HCT116 (cell line): Measurements from ENCODE around the gene TMEM14A. TPM values are rescaled to one million over a fixed set of nuclear protein-coding genes. Genes with fewer than 3 reads are reported as not detected.

Experiments used
- ATAC-seq: fragments of 200-7000 bp; cut with Tn5 transposase; 2 replicates; pipeline ENCODE4 v1.9.1; 2020; ENCODE audit warnings: mild to moderate bottlenecking, moderate library complexity
- BruUV-seq: library from RNA; stranded (reverse); fragments of 400-500 nt; replicated peaks from 2 replicates; lab custom pipeline; 2021; lab: Mats Ljungman, UMichigan
- CTCF ChIA-PET: fragments of 300-600 bp; sonication (Branson Sonifier 250); formaldehyde crosslinking; loops from one replicate; lab custom pipeline; 2021; ENCODE audit warnings: antibody characterized with exemption; lab: Charles Lee
- POLR2A ChIA-PET: fragments of 300-600, 350-600 bp; sonication (Branson Sonifier 250); formaldehyde crosslinking; loops from one replicate; lab custom pipeline; 2021; ENCODE audit warnings: antibody characterized with exemption; lab: Charles Lee
- RAD21 ChIA-PET, 2 experiments: fragments of 300-600 bp; sonication (Branson Sonifier 250); formaldehyde crosslinking; loops; one replicate each; lab custom pipeline; 2023; ENCODE audit warnings: low total read pairs in 2 of 2; ENCODE audit not compliant: uncharacterized antibody in 2 of 2, unreplicated experiment in 2 of 2, low non-redundant PET in 1 of 2; lab: Charles Lee
- DNase-seq: peaks from one replicate; pipeline ENCODE4 v3.0.0-alpha.2; 2010; ENCODE audit warnings: low read depth, low spot score
- H2AFZ ChIP-seq: fragments of 200-600 bp; shearing (Covaris generic), sonication (generic); 2 replicates; pipeline ENCODE4 v1.6.1; 2017; ENCODE audit warnings: low read depth, mixed run types, mixed read lengths, antibody characterized with exemption, low read length; ENCODE audit not compliant: poor library complexity, severe bottlenecking
- H3K27ac ChIP-seq: 2 replicates; pipeline ENCODE4 v1.5.1; 2012; ENCODE audit warnings: low read depth, low read length
- H3K27me3 ChIP-seq: fragments of 200-600 bp; sonication (generic); 2 replicates; pipeline ENCODE4 v1.6.1; 2016; ENCODE audit warnings: mixed run types, low read length, mixed read lengths; ENCODE audit not compliant: insufficient read depth
- H3K36me3 ChIP-seq, 2 experiments: fragments of 200-500 bp in 1 of 2; fragments of 200-600 bp in 1 of 2; sonication (Bioruptor generic) in 1 of 2; sonication (generic) in 1 of 2; 2 replicates each; pipeline versions ENCODE4 v1.5.1 to v1.6.1; 2014 to 2016; ENCODE audit warnings: low read length in 2 of 2, inconsistent platforms in 1 of 2, mixed read lengths in 1 of 2, mixed run types in 1 of 2; ENCODE audit not compliant: insufficient read depth in 2 of 2, control insufficient read depth in 1 of 2
- H3K4me1 ChIP-seq, 2 experiments: fragments of 200-600 bp in 1 of 2; sonication (generic) in 1 of 2; 2 replicates each; pipeline versions ENCODE4 v1.5.1 to v1.6.1; 2012 to 2017; ENCODE audit warnings: low read length in 2 of 2, inconsistent platforms in 1 of 2, mild to moderate bottlenecking in 1 of 2, mixed read lengths in 1 of 2, mixed run types in 1 of 2, moderate library complexity in 1 of 2; ENCODE audit not compliant: insufficient read depth in 2 of 2, control insufficient read depth in 1 of 2
- H3K4me2 ChIP-seq: fragments of 200-600 bp; sonication (generic); 2 replicates; pipeline ENCODE4 v1.6.1; 2017; ENCODE audit warnings: mixed run types, low read length, mixed read lengths
- H3K4me3 ChIP-seq, 2 experiments: fragments of 200-600 bp in 1 of 2; sonication (generic) in 1 of 2; replicated peaks in 1 of 2; 2 replicates each; pipeline ENCODE4 v1.5.1; 2011 to 2016; ENCODE audit warnings: low read length in 2 of 2, control low read depth in 1 of 2, low read depth in 1 of 2, mild to moderate bottlenecking in 1 of 2, mixed read lengths in 1 of 2, mixed run types in 1 of 2
- H3K79me2 ChIP-seq: fragments of 200-600 bp; sonication (generic); 2 replicates; pipeline ENCODE4 v1.6.1; 2017; ENCODE audit warnings: mild to moderate bottlenecking, mixed run types, low read length, moderate library complexity, mixed read lengths; ENCODE audit not compliant: insufficient read depth
- H3K9ac ChIP-seq: fragments of 200-600 bp; sonication (generic); 2 replicates; pipeline ENCODE4 v1.6.1; 2016; ENCODE audit warnings: low read length, mixed read lengths
- H3K9me2 ChIP-seq: fragments of 200-600 bp; sonication (generic), shearing (Covaris generic); 2 replicates; pipeline ENCODE4 v1.6.1; 2017; ENCODE audit warnings: mixed run types, mild to moderate bottlenecking, moderate library complexity; ENCODE audit not compliant: insufficient read depth
- H3K9me3 ChIP-seq, 2 experiments: fragments of 200-500 bp in 1 of 2; fragments of 200-600 bp in 1 of 2; sonication (Bioruptor generic) in 1 of 2; sonication (generic) in 1 of 2; 2 replicates each; pipeline ENCODE4 v1.6.1; 2014 to 2017; ENCODE audit warnings: low read length in 2 of 2, mixed read lengths in 2 of 2, inconsistent platforms in 1 of 2, low read depth in 1 of 2, mild to moderate bottlenecking in 1 of 2, mixed run types in 1 of 2, moderate library complexity in 1 of 2; ENCODE audit not compliant: control insufficient read depth in 1 of 2, insufficient read depth in 1 of 2
- H4K20me1 ChIP-seq: fragments of 200-600 bp; sonication (generic), shearing (Covaris generic); 2 replicates; pipeline ENCODE4 v1.6.1; 2017; ENCODE audit warnings: mixed run types, mild to moderate bottlenecking, moderate library complexity; ENCODE audit not compliant: insufficient read depth
- CBX3 ChIP-seq: IDR thresholded peaks from 2 replicates; pipeline ENCODE4 v1.6.1; 2012; ENCODE audit warnings: low read depth
- EGR1 ChIP-seq: IDR thresholded peaks from 2 replicates; pipeline ENCODE4 v1.6.1; 2012; ENCODE audit warnings: low read depth
- ELF1 ChIP-seq: IDR thresholded peaks from 2 replicates; pipeline ENCODE4 v1.6.1; 2012; ENCODE audit warnings: low read depth, borderline replicate concordance
- FOSL1 ChIP-seq: IDR thresholded peaks from 2 replicates; pipeline ENCODE4 v1.6.1; 2012; ENCODE audit warnings: low read depth
- SIN3A ChIP-seq: IDR thresholded peaks from 2 replicates; pipeline ENCODE4 v1.6.1; 2012; ENCODE audit warnings: low read depth
- SP1 ChIP-seq: IDR thresholded peaks from 2 replicates; pipeline ENCODE4 v1.6.1; 2012; ENCODE audit warnings: low read depth
- TCF7L2 ChIP-seq: IDR thresholded peaks from 2 replicates; pipeline ENCODE4 v1.7.0; 2011; ENCODE audit warnings: borderline replicate concordance, inconsistent platforms; ENCODE audit not compliant: insufficient read depth, insufficient read length; ENCODE audit errors: extremely low read depth
- ZFX ChIP-seq: fragments of 450-650 bp; IDR thresholded peaks from 2 replicates; pipeline ENCODE4 v1.6.1; 2017
- ZNF274 ChIP-seq: fragments of 200-500 bp; sonication (Bioruptor generic); IDR thresholded peaks from 2 replicates; pipeline ENCODE4 v1.6.1; 2014; ENCODE audit warnings: mild to moderate bottlenecking, low read depth, low read length, inconsistent platforms
- intact Hi-C: fragments of 100-400 bp; cut with micrococcal nuclease; formaldehyde crosslinking; loops from 2 replicates; pipeline ENCODE4 v1.10.0; 2022
- total RNA-seq: library from RNA; stranded (reverse); gene quantifications from one replicate; pipeline ENCODE4 v1.2.1, GENCODE V29; 2021; ENCODE audit not compliant: unreplicated experiment
- TF ChIP-seq, protein P1 (sequence below): IDR thresholded peaks from 2 replicates; pipeline ENCODE4 v1.6.1; 2012

The TMEM14A gene
- total RNA-seq, 1 experiment from 2014 or later: 51.5 TPM

DNA sequence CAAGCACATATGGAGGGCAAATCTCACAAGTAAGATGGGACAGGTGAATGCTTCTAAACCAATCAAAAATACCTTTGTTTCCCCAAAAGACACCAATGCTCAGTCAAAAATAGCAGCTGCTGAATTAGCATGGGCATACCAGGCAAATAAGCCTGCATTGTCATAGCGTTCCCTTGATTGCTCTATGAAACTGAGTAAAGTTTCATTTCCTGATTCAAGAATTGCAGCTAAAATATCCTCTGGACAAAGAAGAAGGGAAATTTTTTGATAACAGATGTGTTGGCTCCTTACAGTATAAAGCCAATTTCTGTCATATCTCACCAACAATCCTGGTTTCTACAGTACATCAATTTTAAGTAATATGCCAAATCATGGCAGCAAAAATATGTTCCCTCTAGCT, 3.3 kb upstream of the TMEM14A start:
- Histone ChIP-seq H4K20me1 (no peaks in the 10 kb centered on the region), H3K9ac (no peak overlapping the region), H2AFZ (no peak overlapping the region), H3K36me3 (no peaks in the 10 kb centered on the region), H3K27ac (no peak overlapping the region), H3K27me3 (no peaks in the 10 kb centered on the region), H3K9me3 (no peaks in the 10 kb centered on the region), H3K79me2 (peaks cover 10% of the 10 kb centered on the region; the same call in 1 of the 2 replicates), H3K9me2 (no peaks in the 10 kb centered on the region)
- DNase-seq (no peak), ATAC-seq (no peak)
- intact Hi-C loops: no loop called here
- ChIA-PET CTCF (no interaction called here), RAD21 (no interaction called here)
- BruUV-seq: no TSS peak
- TF ChIP-seq ZFX: no peak
- TF ChIP-seq, all 23 proteins: peak for 0
- POLR2A ChIA-PET: no interaction called here
- no peak overlapping the region for H3K4me2 ChIP-seq
- no peak overlapping the region for H3K4me3 ChIP-seq
- H3K4me1 ChIP-seq: peaks cover 18 to 41% of the 10 kb centered on the region in 2 experiments

DNA sequence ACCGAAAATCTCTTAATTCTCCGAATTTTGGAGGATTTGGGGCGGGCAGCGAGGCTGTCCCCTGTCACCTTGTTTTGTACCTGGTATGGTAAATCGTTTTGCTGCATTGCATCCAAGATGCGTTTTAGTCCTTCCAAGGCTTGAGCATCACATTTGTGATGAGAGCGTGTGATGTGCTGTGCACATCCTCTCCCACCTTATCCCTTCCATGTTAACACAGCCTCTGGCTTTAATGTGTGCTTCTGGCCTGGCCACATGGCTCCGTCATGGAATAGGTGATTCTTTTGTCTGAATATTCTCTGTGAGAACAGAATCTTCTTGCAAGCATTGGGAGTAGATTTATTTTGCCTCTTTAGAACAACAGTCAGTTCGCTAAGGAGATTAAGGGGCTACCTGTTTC, 763 bp downstream of the TMEM14A start:
- no peaks in the 10 kb centered on the region for H3K36me3 ChIP-seq
- peak overlapping the region; percentile 91 for H3K4me2 ChIP-seq
- RAD21 ChIA-PET: no interaction called here
- TF ChIP-seq ZNF274 (no peak), SP1 (no peak), TCF7L2 (no peak), ELF1 (no peak), FOSL1 (no peak), CBX3 (no peak), SIN3A (no peak), EGR1 (no peak)
- TF ChIP-seq, protein P1, sequence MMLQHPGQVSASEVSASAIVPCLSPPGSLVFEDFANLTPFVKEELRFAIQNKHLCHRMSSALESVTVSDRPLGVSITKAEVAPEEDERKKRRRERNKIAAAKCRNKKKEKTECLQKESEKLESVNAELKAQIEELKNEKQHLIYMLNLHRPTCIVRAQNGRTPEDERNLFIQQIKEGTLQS: no peak
- no peak overlapping the region for H2AFZ ChIP-seq
- peak overlapping the region; percentile 71 to 75 for H3K4me3 ChIP-seq
- no peaks in the 10 kb centered on the region for H4K20me1 ChIP-seq
- H3K9me3 ChIP-seq: no peaks in the 10 kb centered on the region
- H3K9me2 ChIP-seq: no peaks in the 10 kb centered on the region
- H3K9ac ChIP-seq: peak overlapping the region; percentile 67
- BruUV-seq: no TSS peak
- CTCF ChIA-PET: interaction anchor here (1.0 kb wide), 1 partner anchor 256 kb away, joined by 3 read pairs; no protein-coding TSS in a partner anchor
- no peak overlapping the region for H3K27ac ChIP-seq
- POLR2A ChIA-PET: no interaction called here
- H3K79me2 ChIP-seq: peaks cover 25% of the 10 kb centered on the region; the same call in 1 of the 2 replicates
- intact Hi-C loops: no loop called here
- H3K4me1 ChIP-seq: peaks cover 13 to 28% of the 10 kb centered on the region in 2 experiments
- ATAC-seq (no peak), DNase-seq (no peak)
- no peaks in the 10 kb centered on the region for H3K27me3 ChIP-seq
